ENCODE measurements around the gene MTSS2. TPM values are rescaled to one million over a fixed set of nuclear protein-coding genes. Genes with fewer than 3 reads are reported as not detected.

The MTSS2 gene
- total RNA-seq, 1 experiment from 2014 or later: 18.7 TPM

- ChIA-PET POLR2A (ENCODE audit: unreplicated experiment) (interaction anchor here (1.1 kb wide), 1 partner anchor 271 kb away, joined by 4 read pairs; no protein-coding TSS in a partner anchor), CTCF (no interaction called here)
- intact Hi-C loops (cut with micrococcal nuclease): loop anchor here (5.0 kb wide), 3 partner anchors 75 to 145 kb away; no protein-coding TSS in a partner anchor
These were observed 33.5 kb downstream of the MTSS2 start for GRCh38 chr16:70652322-70652721.

GRCh38 chr16:70651524-70651923 lies 34.3 kb downstream of the MTSS2 start:
- DNase-seq (no peak), ATAC-seq (no peak)
- H3K4me1 ChIP-seq (ENCODE audit: insufficient read depth, low read length): no peaks in the 10 kb centered on the region
- no TSS peak for BruUV-seq (replicated peaks)
- intact Hi-C loops (cut with micrococcal nuclease): loop anchor here (5.0 kb wide), 3 partner anchors 74 to 144 kb away; no protein-coding TSS in a partner anchor
- H3K4me2 ChIP-seq (ENCODE audit: low read length): no peak overlapping the region
- no peaks in the 10 kb centered on the region for H3K9me2 ChIP-seq (replicated peaks; ENCODE audit: low read length)
- H3K36me3 ChIP-seq (ENCODE audit: low read depth, low read length): no peaks in the 10 kb centered on the region
- ChIA-PET CTCF (no interaction called here), POLR2A (ENCODE audit: unreplicated experiment) (no interaction called here)
- H3K79me2 ChIP-seq (ENCODE audit: low read length): no peaks in the 10 kb centered on the region
- no peak overlapping the region for H3K27ac ChIP-seq (ENCODE audit: low read length)
- no peaks in the 10 kb centered on the region for H4K20me1 ChIP-seq (ENCODE audit: low read length)
- H3K9me3 ChIP-seq (ENCODE audit: low read length): no peaks in the 10 kb centered on the region
- H3F3A ChIP-seq (ENCODE audit: low read length, unreplicated experiment): no peaks in the 10 kb centered on the region
- H3K4me3 ChIP-seq (ENCODE audit: low read length): no peak overlapping the region
- H3K9ac ChIP-seq (ENCODE audit: low read length): no peak overlapping the region
- H3K27me3 ChIP-seq (ENCODE audit: low read length): no peaks in the 10 kb centered on the region
- TF ChIP-seq EZH2 (IDR thresholded peaks at IDR 0.05; ENCODE audit: low read length, unreplicated experiment) (no peak), CTCF (conservative IDR thresholded peaks at IDR 0.05; ENCODE audit: low read depth, low read length) (no peak), EZH2phosphoT487 (IDR thresholded peaks at IDR 0.05; ENCODE audit: borderline replicate concordance, low read length) (no peak)
- H2AFZ ChIP-seq (ENCODE audit: low read length): no peak overlapping the region

More at GRCh38 chr16:70652322-70652721, 33.5 kb downstream of the MTSS2 start:
- H4K20me1 ChIP-seq (ENCODE audit: low read length): no peaks in the 10 kb centered on the region
- no peaks in the 10 kb centered on the region for H3K9me2 ChIP-seq (replicated peaks; ENCODE audit: low read length)
- DNase-seq: no peak
- no peak overlapping the region for H3K4me2 ChIP-seq (ENCODE audit: low read length)
- no peaks in the 10 kb centered on the region for H3K79me2 ChIP-seq (ENCODE audit: low read length)
- no peaks in the 10 kb centered on the region for H3F3A ChIP-seq (ENCODE audit: low read length, unreplicated experiment)
- H3K27ac ChIP-seq (ENCODE audit: low read length): no peak overlapping the region
- H3K27me3 ChIP-seq (ENCODE audit: low read length): no peaks in the 10 kb centered on the region
- TF ChIP-seq EZH2phosphoT487 (IDR thresholded peaks at IDR 0.05; ENCODE audit: borderline replicate concordance, low read length) (no peak), EZH2 (IDR thresholded peaks at IDR 0.05; ENCODE audit: low read length, unreplicated experiment) (no peak), CTCF (conservative IDR thresholded peaks at IDR 0.05; ENCODE audit: low read depth, low read length) (no peak)
- no peak for ATAC-seq
- H3K4me3 ChIP-seq (ENCODE audit: low read length): no peak overlapping the region
- H2AFZ ChIP-seq (ENCODE audit: low read length): no peak overlapping the region
- BruUV-seq (replicated peaks): no TSS peak
- H3K36me3 ChIP-seq (ENCODE audit: low read depth, low read length): no peaks in the 10 kb centered on the region
- H3K9me3 ChIP-seq (ENCODE audit: low read length): no peaks in the 10 kb centered on the region
- no peak overlapping the region for H3K9ac ChIP-seq (ENCODE audit: low read length)
- no peaks in the 10 kb centered on the region for H3K4me1 ChIP-seq (ENCODE audit: insufficient read depth, low read length)

- Histone ChIP-seq H4K20me1 (ENCODE audit: low read length) (no peaks in the 10 kb centered on the region), H3K79me2 (ENCODE audit: low read length) (no peaks in the 10 kb centered on the region), H3K4me2 (ENCODE audit: low read length) (no peak overlapping the region), H3K36me3 (ENCODE audit: low read depth, low read length) (no peaks in the 10 kb centered on the region), H3F3A (ENCODE audit: low read length, unreplicated experiment) (no peaks in the 10 kb centered on the region), H2AFZ (ENCODE audit: low read length) (no peak overlapping the region), H3K9me3 (ENCODE audit: low read length) (no peaks in the 10 kb centered on the region), H3K9ac (ENCODE audit: low read length) (no peak overlapping the region), H3K4me1 (ENCODE audit: insufficient read depth, low read length) (no peaks in the 10 kb centered on the region), H3K27me3 (ENCODE audit: low read length) (no peaks in the 10 kb centered on the region), H3K4me3 (ENCODE audit: low read length) (no peak overlapping the region), H3K9me2 (replicated peaks; ENCODE audit: low read length) (no peaks in the 10 kb centered on the region), H3K27ac (ENCODE audit: low read length) (no peak overlapping the region)
- intact Hi-C loops (cut with micrococcal nuclease): loop anchor here (5.0 kb wide), 3 partner anchors 73 to 143 kb away; no protein-coding TSS in a partner anchor
- BruUV-seq (replicated peaks): no TSS peak
- ChIA-PET POLR2A (ENCODE audit: unreplicated experiment) (no interaction called here), CTCF (no interaction called here)
- TF ChIP-seq CTCF (conservative IDR thresholded peaks at IDR 0.05; ENCODE audit: low read depth, low read length): no peak
- TF ChIP-seq EZH2 (IDR thresholded peaks at IDR 0.05; ENCODE audit: low read length, unreplicated experiment): no peak
- TF ChIP-seq EZH2phosphoT487 (IDR thresholded peaks at IDR 0.05; ENCODE audit: borderline replicate concordance, low read length): no peak
- ATAC-seq (no peak), DNase-seq (no peak)
These were observed 35.6 kb downstream of the MTSS2 start for GRCh38 chr16:70650216-70650615.
